NCI-H187 (cell line): ENCODE results near the gene NRG3.

ENCODE experiments used
- DNase-seq, 2 experiments: peaks; one replicate each; lab custom pipeline; 2025; lab: John Stamatoyannopoulos, UW

The NRG3 gene

DNA sequence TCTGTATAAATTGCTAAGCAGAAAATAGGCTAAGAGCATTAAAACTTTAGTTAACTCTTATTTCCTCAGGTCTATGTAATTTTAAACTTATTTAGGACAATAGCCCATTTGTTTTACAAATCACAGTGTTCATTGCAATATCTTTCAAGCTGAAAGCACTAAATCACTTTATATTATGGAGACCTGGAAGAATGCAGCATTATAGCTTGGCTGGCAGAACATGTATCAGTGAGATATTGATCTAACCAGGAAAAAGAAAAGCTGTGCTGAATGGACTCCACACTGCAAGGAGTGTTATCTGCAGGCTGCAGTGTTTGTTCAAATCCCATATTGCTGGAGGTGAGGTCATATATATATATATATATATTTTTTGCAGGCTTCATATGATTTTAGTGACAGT is 517.5 kb downstream of the NRG3 start:
- DNase-seq = no peak

DNA sequence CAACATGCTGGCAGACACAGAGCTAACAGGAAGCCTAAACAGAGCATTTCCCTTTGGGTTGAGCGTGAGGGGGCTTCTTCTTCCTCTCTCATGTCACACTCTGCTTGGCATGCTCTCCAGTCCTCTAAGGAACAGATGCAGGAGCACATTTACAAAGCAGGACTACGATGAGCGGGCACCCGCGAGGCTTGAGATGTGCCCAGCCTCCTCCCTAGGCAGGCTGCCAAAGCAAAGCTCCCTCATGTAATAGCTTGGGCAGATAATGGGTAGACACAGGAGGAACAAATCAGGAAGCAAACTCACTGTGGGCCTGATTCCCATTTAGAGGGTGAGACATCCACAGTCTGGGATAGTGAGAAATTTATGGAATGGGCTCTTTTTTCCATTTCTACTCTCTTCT is 519.1 kb downstream of the NRG3 start:
- no peak for DNase-seq

DNA sequence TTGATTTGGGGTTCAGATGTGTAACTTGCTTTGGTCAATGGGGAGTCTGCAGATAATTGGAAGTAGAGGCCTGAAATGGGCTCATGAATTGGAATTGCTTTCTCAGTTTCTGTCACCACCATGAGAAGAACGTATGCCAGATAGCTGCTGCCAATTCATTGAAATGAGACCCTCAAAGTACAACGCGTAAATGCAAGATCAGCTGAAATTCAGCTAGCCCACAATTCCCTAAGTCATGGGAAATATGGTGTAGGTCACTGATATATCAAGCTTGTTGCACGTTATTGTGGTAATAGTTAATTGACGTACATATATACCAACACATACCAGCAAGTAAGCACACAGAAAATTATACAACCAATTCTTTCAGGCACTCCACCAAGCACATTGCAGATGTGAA is 520.0 kb downstream of the NRG3 start:
- DNase-seq = no peak

DNA sequence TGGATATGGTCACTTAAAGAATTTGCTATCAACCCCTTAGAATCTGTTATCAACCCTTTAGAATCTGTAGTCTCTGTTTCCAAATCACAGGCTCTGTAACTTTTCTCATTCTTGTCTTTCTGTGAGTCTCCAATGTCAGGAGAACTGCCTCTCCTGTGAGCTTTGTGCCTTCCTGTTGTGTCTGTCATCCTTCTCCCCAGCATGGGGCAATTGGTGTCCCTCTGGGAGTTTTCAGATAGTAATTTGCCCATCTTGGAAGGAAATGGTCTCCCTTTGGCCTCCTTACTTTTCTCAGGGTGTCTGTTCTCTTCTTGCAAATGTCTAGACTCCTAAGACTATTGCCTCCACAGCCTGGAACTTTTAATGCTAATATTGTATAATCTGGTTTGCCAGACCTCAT is 521.9 kb downstream of the NRG3 start:
- DNase-seq = no peak

DNA sequence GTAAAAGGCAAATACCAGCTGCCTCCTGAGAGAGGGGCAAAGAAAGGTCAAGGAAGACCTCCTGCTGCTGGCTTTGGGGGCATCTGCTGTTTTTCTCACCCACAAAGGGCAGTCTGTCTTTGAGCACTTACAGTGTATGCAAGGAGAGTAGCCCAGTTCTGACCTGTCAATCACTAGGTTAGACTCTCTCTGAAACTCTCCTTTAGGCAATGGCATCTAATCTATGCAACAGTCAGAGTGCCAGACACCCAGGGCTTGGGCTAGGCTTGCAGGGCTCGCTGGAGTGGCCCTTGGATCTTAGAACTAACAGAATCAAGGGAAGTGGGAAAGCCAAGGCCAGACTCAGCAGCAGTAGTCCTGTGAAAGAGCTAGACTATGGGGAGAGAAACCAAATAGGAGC is 522.9 kb downstream of the NRG3 start:
- DNase-seq = no peak

DNA sequence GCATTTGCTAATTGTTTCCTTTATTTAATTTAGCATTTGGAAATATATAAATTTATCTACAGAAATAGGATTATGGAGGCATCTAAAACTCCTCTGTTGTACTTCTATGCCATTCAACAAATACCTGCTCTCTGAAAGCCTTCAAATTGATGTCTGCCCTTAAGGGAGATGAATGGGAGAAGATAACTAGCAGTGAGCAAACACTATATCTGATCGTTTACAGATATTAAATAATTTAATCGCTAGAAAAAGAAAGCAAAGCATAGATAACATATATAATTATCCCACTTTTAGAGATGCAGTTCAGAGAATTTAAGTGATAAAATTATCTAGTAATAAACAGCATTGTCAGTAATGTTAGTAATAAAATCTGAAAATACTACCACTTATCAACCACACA is 524.9 kb downstream of the NRG3 start:
- no peak for DNase-seq

DNA sequence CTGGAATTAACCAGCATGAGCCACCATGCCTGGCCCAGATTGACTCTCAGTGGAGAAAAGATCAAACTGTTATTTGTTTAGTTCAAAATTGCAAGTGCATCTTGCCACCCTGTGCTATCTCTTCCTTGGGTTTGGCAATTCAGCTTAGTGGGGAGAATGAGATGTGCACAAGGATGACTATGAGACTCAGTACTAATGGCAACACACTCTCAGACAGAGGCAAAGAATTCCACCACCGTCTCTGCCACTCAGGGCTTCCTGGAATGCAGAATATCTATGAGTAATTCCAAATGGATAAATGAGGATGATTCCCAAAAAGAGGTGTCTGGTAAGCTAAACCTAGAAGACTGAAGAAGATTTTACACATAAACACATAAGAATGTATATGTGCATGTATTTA is 525.8 kb downstream of the NRG3 start:
- no peak for DNase-seq

DNA sequence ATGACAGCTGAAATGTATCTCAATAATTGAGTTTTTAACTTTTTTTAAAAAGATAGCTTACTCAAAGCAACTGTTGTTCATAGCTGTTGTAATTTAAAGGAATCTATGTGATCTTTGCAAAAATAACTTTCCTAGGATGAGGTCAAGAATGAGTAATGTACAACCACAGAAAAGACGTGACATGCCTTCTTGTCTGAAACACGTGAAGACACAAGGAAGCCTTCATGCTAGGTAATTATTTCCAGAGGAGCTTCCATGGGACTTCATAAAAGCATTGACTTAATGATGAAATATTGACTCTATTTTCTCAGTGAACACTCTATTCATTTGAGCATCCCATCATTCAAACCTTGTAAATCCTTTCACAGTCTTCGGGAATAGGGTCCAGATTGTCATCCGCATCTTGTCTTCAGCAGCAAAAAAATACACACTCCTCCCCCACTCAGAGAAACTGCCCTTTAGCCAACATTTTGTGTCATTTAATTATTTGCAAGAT is 528.0 kb downstream of the NRG3 start:
- DNase-seq = no peak

DNA sequence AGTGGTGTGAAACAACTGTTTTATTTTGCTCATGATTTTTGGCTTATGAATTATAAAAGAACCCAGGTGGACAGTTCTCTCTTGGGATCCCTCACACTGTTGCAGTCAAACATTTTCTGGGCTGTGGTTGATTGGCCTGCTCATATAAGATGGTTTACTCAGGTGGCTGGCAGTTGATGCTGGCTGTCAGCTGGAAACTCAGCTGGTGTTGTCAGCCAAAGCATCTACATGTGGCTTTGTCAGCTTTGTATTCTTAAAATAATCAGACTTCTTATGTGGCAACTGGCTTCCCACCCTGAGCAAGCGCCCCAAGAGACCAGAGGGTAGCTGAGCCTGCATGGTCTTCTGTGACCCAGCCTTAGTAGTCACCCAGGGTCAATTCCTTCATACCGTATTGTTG is 534.7 kb downstream of the NRG3 start:
- no peak for DNase-seq

DNA sequence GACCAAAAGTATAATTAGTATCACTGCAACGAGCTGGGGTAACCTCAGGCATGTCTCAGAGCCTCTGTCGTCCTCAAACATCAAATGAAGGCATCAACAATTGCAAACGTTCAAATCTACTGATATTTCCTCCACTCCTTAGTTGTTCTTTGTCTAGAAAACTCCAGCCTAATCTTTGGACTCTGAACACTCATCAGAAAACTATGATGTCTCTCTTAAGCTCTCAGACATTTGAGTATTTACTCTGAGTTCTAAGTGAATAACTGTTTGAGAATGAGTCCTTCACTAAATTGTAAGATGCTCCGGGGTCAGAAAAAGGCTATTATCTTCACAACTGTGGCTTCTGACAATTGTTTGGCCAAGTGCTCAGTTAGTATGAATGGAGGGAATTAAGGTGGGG is 536.4 kb downstream of the NRG3 start:
- no peak for DNase-seq

DNA sequence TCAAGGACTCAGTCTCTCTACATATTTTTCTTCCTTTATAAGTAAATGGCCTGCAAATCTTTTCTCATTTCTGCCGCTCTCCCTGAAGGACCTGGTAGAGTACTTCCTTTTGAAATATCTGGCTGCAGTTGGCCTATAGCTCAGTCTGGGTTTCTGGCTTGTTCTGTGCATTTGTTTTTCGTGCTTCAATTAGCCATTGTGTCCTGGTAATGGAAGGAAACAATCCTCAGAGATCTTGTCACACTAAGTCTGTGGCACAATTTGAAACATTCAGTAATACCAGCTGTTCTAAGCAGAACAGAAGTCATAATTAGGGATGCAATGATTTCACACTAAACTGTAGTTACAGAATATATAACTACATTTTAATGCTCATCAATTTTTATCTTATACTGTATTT is 545.0 kb downstream of the NRG3 start:
- DNase-seq = no peak

DNA sequence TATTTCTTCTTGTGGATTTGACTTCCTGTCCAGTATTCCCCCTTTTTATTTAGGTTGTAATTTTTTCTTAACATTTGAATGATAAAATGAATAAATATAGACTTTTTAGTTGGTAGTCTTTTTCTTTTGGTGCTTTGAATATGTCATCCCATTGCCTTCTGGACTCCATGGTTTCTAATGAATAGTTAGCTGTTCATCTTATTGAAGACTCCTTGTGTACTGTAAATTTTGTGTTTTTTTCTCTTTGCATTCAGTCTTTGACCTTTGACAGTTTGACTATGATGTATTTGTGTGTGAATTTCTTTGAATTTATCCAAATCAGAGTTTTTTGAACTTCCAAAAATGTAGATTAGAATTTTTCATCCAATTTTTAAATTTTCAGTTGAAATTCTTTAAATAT is 554.3 kb downstream of the NRG3 start:
- no peak for DNase-seq

DNA sequence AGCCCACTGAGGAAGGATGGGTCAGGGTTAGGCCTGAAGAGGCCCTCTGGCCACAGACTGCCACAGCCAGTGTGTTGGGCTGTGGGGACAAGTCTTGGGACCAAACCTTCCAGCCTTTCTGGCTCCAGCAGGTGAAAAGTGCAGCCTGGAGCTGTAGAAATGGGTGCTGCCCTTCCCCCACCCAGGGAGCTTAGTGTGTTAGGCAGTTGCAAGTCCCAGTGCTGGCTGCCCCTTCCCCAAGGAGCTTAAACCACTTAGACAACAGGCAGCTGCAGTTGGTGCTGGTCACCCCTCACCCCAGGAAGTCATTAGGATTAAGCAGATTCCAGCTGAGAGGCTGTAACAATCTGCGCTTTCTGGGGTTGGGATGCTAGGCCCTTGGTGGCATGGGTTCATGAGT is 563.3 kb downstream of the NRG3 start:
- no peak for DNase-seq

DNA sequence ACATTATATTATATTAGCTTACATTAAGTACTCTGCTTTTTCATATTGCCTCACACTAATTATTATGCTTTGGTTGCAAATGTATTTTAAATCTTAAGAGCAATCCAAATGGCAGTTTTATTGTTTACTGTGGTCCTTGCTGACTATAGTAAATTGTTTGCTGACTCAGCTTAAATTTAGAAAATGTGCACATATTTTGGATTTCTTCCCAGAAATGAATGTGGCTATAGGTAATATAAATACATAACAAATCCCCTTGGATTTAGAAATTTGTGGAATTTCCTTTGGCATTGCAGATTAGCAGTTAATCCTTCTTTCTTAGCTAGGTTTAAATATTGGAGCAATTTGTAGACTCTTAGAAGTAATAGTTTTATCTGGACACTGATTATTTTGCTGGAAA is 565.8 kb downstream of the NRG3 start:
- no peak for DNase-seq

DNA sequence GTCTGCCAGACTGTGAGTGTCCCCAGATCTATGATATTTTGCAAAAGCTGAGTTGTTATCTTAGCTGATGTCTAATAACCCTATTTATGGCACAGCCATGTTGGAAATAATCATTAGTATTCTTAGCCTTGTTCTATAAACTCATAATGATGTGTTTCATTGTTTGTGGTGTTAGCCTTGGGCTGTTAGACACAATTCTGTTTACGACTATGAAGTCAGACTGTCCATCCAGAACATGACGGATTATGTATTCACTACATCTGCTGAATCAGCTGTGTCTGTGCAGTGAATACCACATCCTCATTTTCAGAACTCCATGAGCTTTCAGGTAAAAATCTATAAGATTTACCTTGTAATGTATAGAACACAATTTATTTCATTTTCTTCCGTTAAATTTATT is 577.1 kb downstream of the NRG3 start:
- no peak for DNase-seq

DNA sequence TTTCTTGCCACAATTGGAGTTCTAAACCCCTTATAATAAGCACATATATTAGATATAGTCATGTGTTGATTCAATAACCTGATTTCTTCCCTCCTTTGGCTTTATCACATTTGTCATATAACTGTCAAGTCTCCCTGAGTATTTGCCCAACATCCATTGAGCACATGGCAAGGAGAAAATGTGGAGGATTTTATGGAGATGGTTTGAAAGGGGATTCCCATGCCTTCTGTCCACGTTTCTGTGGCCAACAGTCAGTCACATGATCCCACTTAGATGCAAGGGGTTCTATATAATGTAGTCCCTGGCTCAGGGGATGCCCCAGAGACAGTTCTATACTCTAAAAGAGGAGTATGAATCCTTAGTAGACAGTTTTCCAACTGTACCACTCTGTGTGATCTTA is 577.7 kb downstream of the NRG3 start:
- DNase-seq = no peak

DNA sequence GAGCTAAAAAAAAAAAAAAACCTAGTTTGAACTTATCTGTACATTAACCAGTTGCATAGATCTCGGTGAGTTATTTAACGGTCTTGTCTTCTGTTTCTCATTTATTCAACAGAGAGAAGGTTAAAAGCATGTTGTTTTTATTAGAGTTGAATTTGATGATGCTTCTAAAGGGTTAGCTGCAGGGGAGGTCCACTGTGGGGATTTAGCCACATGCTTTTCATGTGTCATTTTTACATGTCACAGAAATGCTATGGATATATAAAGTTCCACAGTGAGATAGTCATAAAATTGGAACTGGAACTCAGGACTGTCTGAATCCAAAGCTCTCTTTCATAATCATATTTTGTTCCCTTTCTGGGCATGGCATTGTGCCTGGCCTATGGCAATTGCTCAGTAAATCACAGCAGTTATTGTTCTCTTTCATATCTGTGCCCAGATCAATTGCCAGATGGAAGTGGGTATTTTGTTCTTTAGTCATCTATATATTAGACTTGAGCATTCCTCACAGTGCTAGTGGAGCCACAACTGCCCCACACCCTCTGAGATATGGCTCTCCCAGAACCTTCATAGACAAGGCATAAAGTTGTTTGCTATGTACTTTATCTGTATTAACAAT is 578.8 kb downstream of the NRG3 start:
- DNase-seq = no peak

DNA sequence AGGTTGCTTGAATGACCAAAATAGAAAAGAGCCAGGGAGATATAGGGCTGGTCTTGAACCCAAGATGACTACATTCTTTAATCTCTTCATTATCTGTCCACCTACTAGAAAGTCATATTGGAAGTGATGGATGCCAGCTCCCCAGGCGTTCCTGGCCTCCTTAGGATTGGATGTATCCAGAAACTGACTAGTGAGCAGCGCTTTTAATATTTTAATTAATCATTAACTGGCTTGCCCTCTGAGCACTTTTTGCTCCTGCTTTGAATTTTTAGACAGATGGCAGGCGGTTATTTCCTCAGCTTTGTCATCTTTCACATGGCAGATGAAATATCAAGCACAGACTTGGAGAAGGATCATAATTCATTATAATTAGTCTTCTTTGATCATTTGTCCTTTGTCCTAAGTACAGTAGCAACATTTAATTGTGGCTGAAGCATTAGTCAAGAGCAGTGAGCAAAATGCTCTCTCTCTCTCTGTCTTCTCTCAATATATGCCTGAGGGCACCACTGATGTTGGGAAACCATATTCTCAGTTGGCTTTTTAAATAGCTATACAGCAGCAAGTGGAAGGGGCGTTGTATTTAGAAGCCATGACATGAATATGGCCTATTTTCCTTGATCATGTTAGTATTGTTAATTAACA is 588.0 kb downstream of the NRG3 start:
- no peak for DNase-seq

DNA sequence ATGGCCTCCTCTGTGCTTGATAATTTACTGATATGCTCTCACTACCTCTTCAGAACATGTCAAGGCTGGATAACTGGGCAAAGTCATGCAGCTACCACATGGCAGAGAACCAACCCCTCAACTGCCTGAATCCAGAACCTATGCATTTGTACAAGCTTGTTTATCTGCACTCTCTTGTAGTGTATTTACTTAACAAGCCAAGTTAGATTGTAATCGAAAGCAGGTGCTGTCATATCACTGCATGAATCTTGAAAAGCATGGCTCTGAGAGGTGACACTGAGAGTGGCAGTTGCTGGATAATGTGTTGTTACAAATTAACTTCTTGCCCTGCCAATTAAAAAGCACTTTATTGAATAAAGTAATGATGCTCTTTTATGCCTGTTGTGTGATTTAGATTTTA is 588.6 kb downstream of the NRG3 start:
- no peak for DNase-seq

DNA sequence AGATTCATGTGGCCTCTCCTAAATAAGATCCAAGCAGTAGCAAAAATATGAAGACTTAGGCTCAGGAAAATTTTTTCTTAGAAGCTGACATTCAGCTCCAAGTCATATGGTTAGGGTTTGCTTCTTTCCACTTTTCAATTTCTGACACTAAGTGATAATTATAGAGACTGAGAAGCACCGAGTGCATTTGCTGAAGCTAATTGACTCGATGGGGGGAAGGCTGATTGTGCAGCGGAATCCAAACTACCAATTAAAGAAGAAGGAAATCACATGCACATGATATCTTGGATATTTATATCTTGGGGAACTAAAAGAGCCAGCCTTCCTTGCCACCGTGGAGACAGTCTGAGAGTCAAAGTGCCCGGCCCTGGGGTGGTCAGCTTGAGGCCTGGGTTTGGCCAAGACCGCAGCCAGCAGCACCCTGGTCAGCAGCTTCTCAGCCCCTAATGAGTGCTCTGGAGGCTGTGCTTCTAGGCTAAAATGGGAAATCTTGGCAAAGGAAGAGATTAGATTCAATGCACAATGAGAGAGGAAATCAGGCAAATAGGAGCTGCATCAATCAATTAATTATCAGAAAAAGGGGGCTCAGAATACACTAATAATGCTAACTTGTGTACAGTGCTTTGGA is 589.3 kb downstream of the NRG3 start:
- DNase-seq = no peak

DNA sequence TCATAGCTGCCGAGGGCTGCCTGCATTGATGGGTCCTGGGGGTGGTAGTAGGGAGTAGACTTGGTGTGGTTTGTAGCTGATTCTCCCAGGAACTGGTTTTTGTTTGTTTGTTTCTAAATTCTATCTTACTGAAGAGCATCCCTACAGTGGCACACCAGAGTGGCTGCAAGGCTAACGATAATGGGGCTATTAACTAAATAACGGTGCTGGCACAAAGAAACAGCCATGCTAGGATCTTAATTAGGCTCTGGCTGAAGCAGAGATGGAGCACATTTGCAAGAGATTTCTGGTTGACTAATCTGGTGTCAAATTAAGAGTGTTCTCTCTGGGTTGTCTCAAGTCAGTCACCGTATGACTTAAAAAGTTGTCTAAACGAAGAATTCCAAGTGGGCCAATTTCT is 590.0 kb downstream of the NRG3 start:
- DNase-seq = no peak

DNA sequence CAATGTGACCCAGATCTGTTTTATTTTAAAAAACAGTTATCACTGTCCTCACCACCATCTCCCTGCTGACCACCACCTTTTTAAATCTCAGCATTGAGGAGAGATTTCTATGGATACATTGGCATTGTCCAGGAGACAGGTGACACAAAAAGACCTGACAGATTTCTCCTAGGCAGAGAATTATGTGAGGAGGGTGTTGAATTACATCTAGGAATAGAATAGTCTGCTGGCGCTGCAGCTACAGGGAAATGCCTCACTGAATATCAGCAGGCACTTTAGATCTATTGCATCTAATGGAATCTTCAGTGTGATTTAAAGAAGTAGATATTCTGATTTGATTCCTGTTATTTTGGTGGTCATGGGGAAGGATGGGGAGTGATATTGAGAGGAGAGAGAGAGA is 593.5 kb downstream of the NRG3 start:
- DNase-seq = no peak

DNA sequence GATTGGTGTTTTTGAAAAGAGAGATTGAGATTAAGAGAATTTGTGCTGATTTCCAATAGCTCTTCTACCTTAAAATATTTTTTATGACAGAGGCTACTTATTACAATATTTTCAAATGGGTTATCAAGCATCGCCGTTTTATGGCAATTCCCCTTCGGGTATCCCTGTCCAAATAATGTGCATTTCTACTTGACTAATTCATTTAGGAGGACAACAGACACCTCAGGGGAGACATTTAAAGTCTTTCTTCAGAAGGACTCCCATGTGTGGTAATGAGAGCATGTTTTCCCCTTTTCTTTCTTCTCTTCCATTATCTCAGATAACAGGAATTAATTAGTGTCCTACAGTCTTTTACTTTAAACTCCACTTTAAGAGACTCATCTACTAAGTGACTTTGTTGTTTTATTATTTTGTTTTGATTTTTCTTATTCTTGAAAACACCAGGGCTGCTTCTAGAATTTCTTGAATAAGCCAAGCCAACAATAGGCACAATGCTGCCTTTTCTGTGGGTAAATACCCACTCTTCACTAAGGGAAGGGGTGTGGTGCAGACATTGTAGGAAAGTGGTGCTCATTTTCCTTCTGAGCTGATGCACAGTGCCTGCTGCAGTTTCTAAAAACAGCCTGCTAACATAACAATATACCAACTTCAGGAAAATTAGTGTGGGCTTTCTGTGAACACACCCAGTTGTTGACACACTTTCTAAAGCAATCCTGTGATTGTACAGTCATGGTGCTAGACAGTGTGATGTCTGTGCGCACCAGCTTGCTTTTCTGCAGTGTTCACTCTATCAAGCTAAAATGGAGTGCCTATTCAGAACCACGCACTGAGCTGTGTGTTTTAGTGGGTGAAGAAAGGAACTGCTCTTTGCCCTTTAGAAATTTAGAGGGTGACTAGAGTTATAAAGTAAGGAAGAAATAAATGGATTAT is 597.7 kb downstream of the NRG3 start:
- no peak for DNase-seq
